IMR-90 (cell line): ENCODE data around the gene AP1S2. TPM values are rescaled to one million over a fixed set of nuclear protein-coding genes. Genes with fewer than 3 reads are reported as not detected.

Experiments used
- ATAC-seq: fragments of 200-7000 bp; cut with Tn5 transposase; 2 replicates; pipeline ENCODE4 v1.9.1; 2020; ENCODE audit warnings: low read depth, mild to moderate bottlenecking, moderate library complexity
- BruUV-seq: library from RNA; stranded (reverse); fragments of 400-500 nt; replicated peaks from 2 replicates; lab custom pipeline; 2021; lab: Mats Ljungman, UMichigan
- CTCF ChIA-PET: fragments of 300-600 bp; formaldehyde crosslinking; extraction: SDS; loops from one replicate; lab custom pipeline; 2021; ENCODE audit warnings: antibody characterized with exemption; lab: Yijun Ruan, JAX
- POLR2A ChIA-PET: fragments of 300-600 bp; sonication (Branson Sonifier 250); formaldehyde crosslinking; loops from one replicate; lab custom pipeline; 2022; ENCODE audit warnings: antibody characterized with exemption; ENCODE audit not compliant: unreplicated experiment; lab: Charles Lee
- DNase-seq: peaks from one replicate; pipeline ENCODE4 v3.0.0; 2013
- H2AFZ ChIP-seq: replicated peaks from 2 replicates; pipeline ENCODE3; 2013; ENCODE audit warnings: low read length, mild to moderate bottlenecking; ENCODE audit not compliant: poor library complexity
- H2AK5ac ChIP-seq: 2 replicates; pipeline ENCODE4 v1.6.1; 2013; ENCODE audit warnings: low read depth, low read length, inconsistent platforms
- H2AK9ac ChIP-seq: replicated peaks from 2 replicates; pipeline ENCODE3; 2013; ENCODE audit warnings: mild to moderate bottlenecking, low read depth, low read length, moderate library complexity; ENCODE audit not compliant: poor library complexity
- H2BK120ac ChIP-seq: 2 replicates; pipeline ENCODE4 v1.6.1; 2013; ENCODE audit warnings: low read depth, low read length, inconsistent platforms
- H2BK15ac ChIP-seq: 3 replicates; pipeline ENCODE4 v1.6.1; 2013; ENCODE audit warnings: low read depth, low read length, inconsistent platforms
- H2BK20ac ChIP-seq: 2 replicates; pipeline ENCODE4 v1.6.1; 2013; ENCODE audit warnings: low read depth, mild to moderate bottlenecking, inconsistent platforms, low read length, moderate library complexity
- H2BK5ac ChIP-seq: 2 replicates; pipeline ENCODE4 v1.6.1; 2013; ENCODE audit warnings: mild to moderate bottlenecking, low read depth, low read length, inconsistent platforms; ENCODE audit not compliant: poor library complexity, severe bottlenecking
- H3K14ac ChIP-seq: replicated peaks from 2 replicates; pipeline ENCODE4 v1.6.1; 2013; ENCODE audit warnings: low read depth, low read length, inconsistent platforms
- H3K18ac ChIP-seq: 2 replicates; pipeline ENCODE4 v1.6.1; 2013; ENCODE audit warnings: low read depth, low read length, control low read depth
- H3K23ac ChIP-seq: 2 replicates; pipeline ENCODE4 v1.6.1; 2013; ENCODE audit warnings: low read depth, low read length, inconsistent platforms
- H3K27ac ChIP-seq: 2 replicates; pipeline ENCODE4 v1.5.1; 2013; ENCODE audit warnings: mild to moderate bottlenecking, control low read depth, low read length; ENCODE audit not compliant: insufficient read depth
- H3K27me3 ChIP-seq: 2 replicates; pipeline ENCODE4 v1.6.1; 2013; ENCODE audit warnings: low read length; ENCODE audit not compliant: control insufficient read depth, insufficient read depth
- H3K36me3 ChIP-seq: 2 replicates; pipeline ENCODE4 v1.6.1; 2013; ENCODE audit warnings: low read length, mixed read lengths; ENCODE audit not compliant: control insufficient read depth, insufficient read depth
- H3K4ac ChIP-seq: 2 replicates; pipeline ENCODE4 v1.6.1; 2013; ENCODE audit warnings: low read depth, low read length, inconsistent platforms
- H3K4me1 ChIP-seq: 2 replicates; pipeline ENCODE4 v1.6.1; 2013; ENCODE audit warnings: low read length, mixed read lengths; ENCODE audit not compliant: control insufficient read depth, insufficient read depth
- H3K4me2 ChIP-seq: 2 replicates; pipeline ENCODE4 v1.6.1; 2013; ENCODE audit warnings: low read depth, mild to moderate bottlenecking, control low read depth, low read length, moderate library complexity
- H3K4me3 ChIP-seq: 2 replicates; pipeline ENCODE4 v1.5.1; 2013; ENCODE audit warnings: low read depth, mild to moderate bottlenecking, control low read depth, low read length, moderate library complexity; ENCODE audit not compliant: insufficient read depth
- H3K56ac ChIP-seq: 2 replicates; pipeline ENCODE4 v1.6.1; 2013; ENCODE audit warnings: low read length, inconsistent platforms; ENCODE audit not compliant: insufficient read depth; ENCODE audit errors: extremely low read depth
- H3K79me1 ChIP-seq, 2 experiments: 2 replicates each; pipeline ENCODE4 v1.6.1; 2013; ENCODE audit warnings: low read length in 2 of 2, inconsistent platforms in 1 of 2, low read depth in 1 of 2
- H3K9ac ChIP-seq: 2 replicates; pipeline ENCODE4 v1.6.1; 2013; ENCODE audit warnings: low read depth, low read length, control low read depth
- H3K9me1 ChIP-seq: 2 replicates; pipeline ENCODE4 v1.6.1; 2013; ENCODE audit warnings: low read length, inconsistent platforms; ENCODE audit not compliant: insufficient read depth
- H3K9me3 ChIP-seq: 2 replicates; pipeline ENCODE4 v1.6.1; 2013; ENCODE audit warnings: low read length; ENCODE audit not compliant: control insufficient read depth, insufficient read depth
- H4K20me1 ChIP-seq: 2 replicates; pipeline ENCODE4 v1.6.1; 2013; ENCODE audit warnings: low read length, inconsistent platforms; ENCODE audit not compliant: insufficient read depth
- H4K5ac ChIP-seq: 2 replicates; pipeline ENCODE4 v1.6.1; 2013; ENCODE audit warnings: mild to moderate bottlenecking, low read depth, low read length, control low read depth
- H4K8ac ChIP-seq, 2 experiments: 2 replicates each; pipeline ENCODE4 v1.6.1; 2013; ENCODE audit warnings: low read depth in 2 of 2, low read length in 2 of 2, control low read depth in 1 of 2, inconsistent platforms in 1 of 2
- H4K91ac ChIP-seq: 2 replicates; pipeline ENCODE4 v1.6.1; 2013; ENCODE audit warnings: low read depth, low read length, inconsistent platforms; ENCODE audit not compliant: insufficient read depth
- MAFK ChIP-seq: IDR thresholded peaks from 2 replicates; pipeline ENCODE4 v1.6.1; 2012; ENCODE audit warnings: low read depth, low read length, improper control_type of control experiment
- POLR2A ChIP-seq: IDR thresholded peaks from 2 replicates; pipeline ENCODE4 v1.6.1; 2012; ENCODE audit warnings: mild to moderate bottlenecking, low read depth, low read length
- RCOR1 ChIP-seq: IDR thresholded peaks from 2 replicates; pipeline ENCODE4 v1.6.1; 2012; ENCODE audit warnings: mild to moderate bottlenecking, low read length, improper control_type of control experiment; ENCODE audit not compliant: insufficient replicate concordance
- WGBS, 2 experiments: methylation state at CpG; one replicate each; pipeline versions ENCODE4 v1.1.5 to v1.1.7; 2013; ENCODE audit warnings: missing lambda C conversion rate in 2 of 2; ENCODE audit not compliant: insufficient read length in 1 of 2; ENCODE audit errors: extremely low coverage in 2 of 2; 5-methylcytosine and 5-hydroxymethylcytosine counted together
- dilution Hi-C: fragments of 300-500 bp; cut with HindIII; formaldehyde crosslinking; loops from one replicate; pipeline ENCODE4 v1.14.3; 2018; ENCODE audit warnings: low sequenced_read_pairs; ENCODE audit not compliant: unreplicated experiment
- in situ Hi-C: fragments of 300-500 bp; cut with MboI; formaldehyde crosslinking; loops from 3 replicates; pipeline ENCODE4 v1.14.3; 2019; ENCODE audit warnings: low sequenced_read_pairs, inconsistent platforms, mixed read lengths
- intact Hi-C: fragments of 100-400 bp; cut with micrococcal nuclease; formaldehyde crosslinking; loops from 2 replicates; pipeline ENCODE4 v1.10.0; 2022
- polyA plus RNA-seq, 3 experiments: library from polyadenylated mRNA; depleted of rRNA; stranded (reverse); fragments of >200 nt; gene quantifications; 2 replicates each; pipeline ENCODE4 v1.2.3, GENCODE V29; 2012; ENCODE audit warnings: low replicate concordance in 1 of 3
- total RNA-seq: library from RNA; depleted of rRNA; stranded (reverse); fragments of >200 nt; gene quantifications from 2 replicates; pipeline ENCODE4 v1.2.3, GENCODE V29; 2012

Gene AP1S2
- total and polyA plus RNA-seq, 2 of the 4 experiments (the other 2 are of a cell fraction): 28.3 to 46.5 TPM

DNA sequence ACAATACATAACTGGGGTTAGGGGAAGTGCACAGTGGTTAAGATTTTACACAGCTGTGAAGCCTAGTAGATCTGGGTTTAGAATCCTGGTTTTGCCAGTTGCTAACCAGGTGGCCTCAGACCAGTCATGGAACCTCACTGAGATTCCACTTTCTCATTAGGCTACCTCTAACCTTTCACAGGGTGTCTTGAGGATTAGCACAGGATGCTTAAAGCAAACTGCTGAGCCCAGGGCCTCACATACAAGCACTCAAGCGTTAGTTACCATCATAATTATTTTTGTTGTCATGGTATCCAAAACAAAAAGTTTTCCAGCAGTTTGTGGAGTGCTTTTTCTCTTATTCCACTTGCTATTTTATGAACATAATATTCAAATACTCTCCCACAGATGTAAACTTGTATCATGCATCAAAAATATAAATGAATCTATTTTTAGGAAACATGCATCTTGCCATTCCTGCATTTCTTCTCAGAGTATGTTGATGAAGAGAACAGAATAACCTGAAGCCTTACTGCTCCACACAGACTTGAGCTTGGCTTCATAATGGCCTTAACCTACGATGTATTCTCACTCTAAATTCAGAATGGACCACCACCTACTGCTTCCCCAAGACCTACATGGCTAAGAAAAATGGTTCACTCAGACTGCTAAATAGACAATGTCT is 12.6 kb downstream of the AP1S2 start:
- no peaks in the 10 kb centered on the region; the same call in 1 of the 2 replicates for H4K20me1 ChIP-seq
- WGBS, 2 experiments: no CpG with 5 or more reads among the region's 2 CpGs
- H3K23ac ChIP-seq: no peak overlapping the region
- peaks cover 0 to 13% of the 10 kb centered on the region in 2 experiments; a peak in 3 of 4 replicates for H3K79me1 ChIP-seq
- H2AK5ac ChIP-seq: no peak overlapping the region
- no peak overlapping the region for H4K91ac ChIP-seq
- ATAC-seq: no peak
- no peak overlapping the region for H2BK15ac ChIP-seq
- H2BK5ac ChIP-seq: no peak overlapping the region
- H3K4ac ChIP-seq: no peak overlapping the region
- no TSS peak for BruUV-seq
- H4K5ac ChIP-seq: no peak overlapping the region
- H3K4me1 ChIP-seq: no peaks in the 10 kb centered on the region
- no peak overlapping the region for H3K4me3 ChIP-seq
- POLR2A ChIA-PET: no interaction called here
- no peak overlapping the region for H2BK20ac ChIP-seq
- H3K9me1 ChIP-seq: no peaks in the 10 kb centered on the region
- in situ Hi-C loops: no loop called here
- no peak overlapping the region for H3K9ac ChIP-seq
- H3K36me3 ChIP-seq: peaks cover 5% of the 10 kb centered on the region
- H3K4me2 ChIP-seq: no peak overlapping the region
- no peaks in the 10 kb centered on the region for H3K27me3 ChIP-seq
- no peaks in the 10 kb centered on the region for H3K9me3 ChIP-seq
- no peak for DNase-seq
- CTCF ChIA-PET: no interaction called here
- no peak overlapping the region for H3K14ac ChIP-seq
- H2BK120ac ChIP-seq: no peak overlapping the region
- H3K18ac ChIP-seq: no peak overlapping the region
- dilution Hi-C loops: no loop called here
- no peak overlapping the region for H3K56ac ChIP-seq
- no peak overlapping the region for H2AK9ac ChIP-seq
- TF ChIP-seq RCOR1 (no peak), POLR2A (no peak), MAFK (no peak)
- no peak overlapping the region for H2AFZ ChIP-seq
- intact Hi-C loops: no loop called here
- no peak overlapping the region for H3K27ac ChIP-seq
- no peak overlapping the region for H4K8ac ChIP-seq
